A549 (cell line): ENCODE measurements around the gene ABCG5. TPM values are rescaled to one million over a fixed set of nuclear protein-coding genes. Genes with fewer than 3 reads are reported as not detected.

ENCODE experiments used
- ATAC-seq, 2 experiments: fragments of 200-7000 bp in 1 of 2; fragments of >200 bp in 1 of 2; cut with Nextera tagmentation in 1 of 2; cut with Tn5 transposase in 1 of 2; 3 replicates each; pipeline versions ENCODE4 v1.8.0 to v1.9.1; 2018 to 2020; ENCODE audit warnings: mild to moderate bottlenecking in 1 of 2, moderate library complexity in 1 of 2
- CTCF ChIA-PET: fragments of 300-600 bp; sonication (Branson Sonifier 250); formaldehyde crosslinking; extraction: SDS; loops from one replicate; lab custom pipeline; 2021; ENCODE audit warnings: antibody characterized with exemption, inconsistent platforms; lab: Yijun Ruan, JAX
- POLR2A ChIA-PET: fragments of 350-600 bp; formaldehyde crosslinking; extraction: SDS; loops from one replicate; lab custom pipeline; 2021; ENCODE audit warnings: antibody characterized with exemption, inconsistent platforms; lab: Yijun Ruan, JAX
- DNase-seq, 2 experiments: peaks; one replicate each; pipeline versions ENCODE4 v3.0.0 to v3.0.0-alpha.2; 2011 to 2016; ENCODE audit warnings: low read depth in 1 of 2, low spot score in 1 of 2
- FAIRE-seq: peaks from 2 replicates; lab custom pipeline; 2011; peaks lifted over from hg19 to GRCh38; lab: Jason Lieb, UNC
- H3K27ac ChIP-seq, 2 experiments: fragments of >200 bp; sonication (Bioruptor Twin); formaldehyde crosslinking; 3 replicates each; pipeline ENCODE4 v1.5.1; 2016 to 2017
- H3K4me1 ChIP-seq: fragments of >200 bp; sonication (Bioruptor Twin); formaldehyde crosslinking; 3 replicates; pipeline ENCODE4 v1.6.1; 2016
- H3K4me2 ChIP-seq: fragments of >200 bp; sonication (Bioruptor Twin); formaldehyde crosslinking; 3 replicates; pipeline ENCODE4 v1.6.1; 2016
- H3K4me3 ChIP-seq: fragments of >200 bp; sonication (Bioruptor Twin); formaldehyde crosslinking; 3 replicates; pipeline ENCODE4 v1.5.1; 2016
- H3K9me3 ChIP-seq: fragments of >200 bp; sonication (Bioruptor Twin); formaldehyde crosslinking; 3 replicates; pipeline ENCODE4 v1.6.1; 2016
- BCL3 ChIP-seq: fragments of >200 bp; sonication (Bioruptor Twin); formaldehyde crosslinking; IDR thresholded peaks from 3 replicates; pipeline ENCODE4 v1.6.1; 2016
- CBX2 ChIP-seq: fragments of 200-600 bp; sonication (generic); IDR thresholded peaks from 2 replicates; pipeline ENCODE4 v1.6.1; 2016; ENCODE audit warnings: low read depth, mild to moderate bottlenecking, borderline replicate concordance
- E2F6 ChIP-seq: IDR thresholded peaks from 2 replicates; pipeline ENCODE4 v1.6.1; 2012; ENCODE audit warnings: low read depth, borderline replicate concordance
- EHMT2 ChIP-seq: fragments of 200-600 bp; sonication (generic); IDR thresholded peaks from 2 replicates; pipeline ENCODE4 v1.6.1; 2016; ENCODE audit warnings: antibody characterized with exemption, low read depth, mild to moderate bottlenecking, moderate library complexity
- FOSB ChIP-seq: fragments of 250-450 bp; sonication (Bioruptor Pico); IDR thresholded peaks from 2 replicates; pipeline ENCODE4 v1.5.0; 2020; ENCODE audit warnings: mild to moderate bottlenecking, moderate library complexity
- HOXA7 ChIP-seq: fragments of 250-450 bp; sonication (Bioruptor Pico); IDR thresholded peaks from 2 replicates; pipeline ENCODE4 v1.5.0; 2020; ENCODE audit warnings: mild to moderate bottlenecking, moderate library complexity
- HOXB13 ChIP-seq: fragments of 250-450 bp; sonication (Bioruptor Pico); IDR thresholded peaks from 2 replicates; pipeline ENCODE4 v1.5.0; 2020; ENCODE audit warnings: low read depth, mild to moderate bottlenecking, moderate library complexity
- JUN ChIP-seq, 2 experiments: fragments of >200 bp; sonication (Bioruptor Twin); formaldehyde crosslinking; IDR thresholded peaks; 2 replicates in 1 of 2; 3 replicates in 1 of 2; pipeline ENCODE4 v1.6.1; 2016 to 2017
- KDM5A ChIP-seq: fragments of 200-600 bp; sonication (generic); IDR thresholded peaks from 2 replicates; pipeline ENCODE4 v1.6.1; 2016; ENCODE audit warnings: antibody characterized with exemption, mild to moderate bottlenecking
- MAX ChIP-seq: IDR thresholded peaks from 2 replicates; pipeline ENCODE4 v1.6.1; 2012
- MAZ ChIP-seq: fragments of 150-350 bp; IDR thresholded peaks from 2 replicates; pipeline ENCODE4 v1.6.1; 2014; ENCODE audit warnings: antibody characterized with exemption, low read depth, low read length, borderline replicate concordance
- NPAS2 ChIP-seq: fragments of 250-450 bp; sonication (Bioruptor Pico); IDR thresholded peaks from 2 replicates; pipeline ENCODE4 v1.8.0; 2022; ENCODE audit warnings: mild to moderate bottlenecking, moderate library complexity, borderline replicate concordance
- PBX3 ChIP-seq: IDR thresholded peaks from 2 replicates; pipeline ENCODE4 v1.6.1; 2012
- PHF8 ChIP-seq: fragments of 200-600 bp; sonication (generic); IDR thresholded peaks from 2 replicates; pipeline ENCODE4 v1.6.1; 2016; ENCODE audit warnings: low read depth, mild to moderate bottlenecking, antibody characterized with exemption, moderate library complexity, borderline replicate concordance
- POLR2A ChIP-seq: IDR thresholded peaks from 2 replicates; pipeline ENCODE4 v1.6.1; 2012; ENCODE audit warnings: mild to moderate bottlenecking, low read length
- RARB ChIP-seq: fragments of 250-450 bp; sonication (Bioruptor Pico); IDR thresholded peaks from 2 replicates; pipeline ENCODE4 v1.8.0; 2021; ENCODE audit warnings: mild to moderate bottlenecking, moderate library complexity
- RNF2 ChIP-seq: fragments of 200-600 bp; sonication (generic); IDR thresholded peaks from 2 replicates; pipeline ENCODE4 v1.6.1; 2016; ENCODE audit warnings: low read depth, mild to moderate bottlenecking, antibody characterized with exemption, moderate library complexity, borderline replicate concordance
- SMC3 ChIP-seq: fragments of >200 bp; sonication (Bioruptor Twin); formaldehyde crosslinking; IDR thresholded peaks from 3 replicates; pipeline ENCODE4 v1.6.1; 2018; ENCODE audit warnings: inconsistent platforms
- TFCP2L1 ChIP-seq: fragments of 250-450 bp; sonication (Bioruptor Pico); IDR thresholded peaks from 2 replicates; pipeline ENCODE4 v1.5.0; 2021; ENCODE audit warnings: mild to moderate bottlenecking
- WGBS: methylation state at CpG from one replicate; pipeline ENCODE4 v1.1.6; 2017; ENCODE audit errors: missing lambda C conversion rate; 5-methylcytosine and 5-hydroxymethylcytosine counted together
- polyA plus RNA-seq, 4 experiments: library from polyadenylated mRNA; depleted of rRNA in 3 of 4; stranded (reverse); fragments of >200 nt; fragmentation: RNase III in 1 of 4; extraction: RNeasy Plus Mini Kit Qiagen cat#74134 plus additional on column Dnase treatment in 1 of 4; gene quantifications; 2 replicates in 3 of 4; 3 replicates in 1 of 4; pipeline ENCODE4 v1.2.3, GENCODE V29; 2011 to 2017
- TF ChIP-seq, protein P1 (sequence below): fragments of >200 bp; sonication (Bioruptor Twin); formaldehyde crosslinking; IDR thresholded peaks from 3 replicates; pipeline ENCODE4 v1.5.1; 2016
- TF ChIP-seq, protein P2 (sequence below): fragments of 250-450 bp; sonication (Bioruptor Pico); IDR thresholded peaks from 2 replicates; pipeline ENCODE4 v1.5.0; 2021; ENCODE audit warnings: mild to moderate bottlenecking, moderate library complexity, borderline replicate concordance

ABCG5 gene
- polyA plus RNA-seq, 2 of the 4 experiments (the other 2 are of a cell fraction), result not detected

DNA sequence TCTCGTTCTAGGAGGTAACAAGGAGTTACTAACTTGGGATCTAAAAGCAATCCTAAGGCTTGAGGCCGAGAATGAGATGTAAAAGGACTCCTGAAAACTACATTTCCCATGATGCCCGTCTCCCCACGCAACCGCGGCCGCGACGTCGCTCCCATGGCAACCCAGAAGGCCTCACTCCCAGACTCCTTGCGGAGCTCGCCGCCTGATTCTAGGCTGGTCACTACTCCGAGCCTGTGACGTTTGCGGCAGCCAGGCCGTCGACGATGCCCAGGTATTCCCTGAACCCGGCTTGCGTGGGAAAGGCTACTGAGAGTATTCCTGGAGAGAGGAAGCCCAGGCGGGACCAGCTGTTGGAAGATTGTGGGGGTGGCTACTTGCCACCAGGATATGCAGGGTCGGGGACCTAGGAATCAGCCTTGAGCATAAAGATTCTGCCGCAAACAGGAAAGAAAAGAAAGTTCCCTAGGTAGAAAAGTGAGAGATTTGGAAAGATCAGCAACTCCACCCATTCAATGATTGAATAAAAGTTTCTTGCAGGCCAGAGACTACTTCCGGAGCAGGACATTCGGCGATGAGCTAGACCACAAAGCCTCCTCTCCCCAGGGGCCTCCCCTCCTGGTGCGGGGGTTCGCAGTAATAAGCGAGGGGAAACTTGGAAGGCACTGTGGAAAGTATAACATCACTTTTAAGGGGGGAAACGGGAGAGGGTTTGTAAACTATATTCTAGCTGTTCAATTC lies 64.6 kb downstream of the ABCG5 start, which contains the start of gene DYNC2LI1:
Gene DYNC2LI1, plus strand, starts transcription at position 164 of the 738 bp plus-strand sequence. Its CDS starts 100 bp downstream, at position 264.
- peaks cover 6% of the 10 kb centered on the region; the same call in 1 of the 3 replicates for H3K4me1 ChIP-seq
- peak; percentile 99 to 100 for ATAC-seq
- peak within 1 kb of the TSS; percentile 75 to 81 for H3K27ac ChIP-seq
- no peaks in the 10 kb centered on the region for H3K9me3 ChIP-seq
- TF ChIP-seq FOSB (CRISPR knock-in tag) (no peak), HOXA7 (no peak), HOXB13 (CRISPR knock-in tag) (no peak), RNF2 (no peak), TFCP2L1 (no peak), SMC3 (peak; percentile 30; the same call in 2 of the 3 replicates), PHF8 (peak; percentile 86), MAX (peak; percentile 71; the same call in 1 of the 2 replicates), E2F6 (peak; percentile 41; the same call in 1 of the 2 replicates), NPAS2 (CRISPR knock-in tag) (no peak), POLR2A (peak; percentile 82), KDM5A (no peak), PBX3 (no peak; the same call in 1 of the 2 replicates), MAZ (no peak), RARB (CRISPR knock-in tag) (no peak), BCL3 (peak; percentile 77; the same call in 1 of the 3 replicates), JUN (IDR thresholded peaks at IDR 0.05) (peak in 1 of 2 experiments; percentile 65; a peak in 2 of 5 replicates), CBX2 (no peak), EHMT2 (no peak)
- TF ChIP-seq, protein P1, sequence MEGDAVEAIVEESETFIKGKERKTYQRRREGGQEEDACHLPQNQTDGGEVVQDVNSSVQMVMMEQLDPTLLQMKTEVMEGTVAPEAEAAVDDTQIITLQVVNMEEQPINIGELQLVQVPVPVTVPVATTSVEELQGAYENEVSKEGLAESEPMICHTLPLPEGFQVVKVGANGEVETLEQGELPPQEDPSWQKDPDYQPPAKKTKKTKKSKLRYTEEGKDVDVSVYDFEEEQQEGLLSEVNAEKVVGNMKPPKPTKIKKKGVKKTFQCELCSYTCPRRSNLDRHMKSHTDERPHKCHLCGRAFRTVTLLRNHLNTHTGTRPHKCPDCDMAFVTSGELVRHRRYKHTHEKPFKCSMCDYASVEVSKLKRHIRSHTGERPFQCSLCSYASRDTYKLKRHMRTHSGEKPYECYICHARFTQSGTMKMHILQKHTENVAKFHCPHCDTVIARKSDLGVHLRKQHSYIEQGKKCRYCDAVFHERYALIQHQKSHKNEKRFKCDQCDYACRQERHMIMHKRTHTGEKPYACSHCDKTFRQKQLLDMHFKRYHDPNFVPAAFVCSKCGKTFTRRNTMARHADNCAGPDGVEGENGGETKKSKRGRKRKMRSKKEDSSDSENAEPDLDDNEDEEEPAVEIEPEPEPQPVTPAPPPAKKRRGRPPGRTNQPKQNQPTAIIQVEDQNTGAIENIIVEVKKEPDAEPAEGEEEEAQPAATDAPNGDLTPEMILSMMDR, result no peak
- TF ChIP-seq, protein P2, sequence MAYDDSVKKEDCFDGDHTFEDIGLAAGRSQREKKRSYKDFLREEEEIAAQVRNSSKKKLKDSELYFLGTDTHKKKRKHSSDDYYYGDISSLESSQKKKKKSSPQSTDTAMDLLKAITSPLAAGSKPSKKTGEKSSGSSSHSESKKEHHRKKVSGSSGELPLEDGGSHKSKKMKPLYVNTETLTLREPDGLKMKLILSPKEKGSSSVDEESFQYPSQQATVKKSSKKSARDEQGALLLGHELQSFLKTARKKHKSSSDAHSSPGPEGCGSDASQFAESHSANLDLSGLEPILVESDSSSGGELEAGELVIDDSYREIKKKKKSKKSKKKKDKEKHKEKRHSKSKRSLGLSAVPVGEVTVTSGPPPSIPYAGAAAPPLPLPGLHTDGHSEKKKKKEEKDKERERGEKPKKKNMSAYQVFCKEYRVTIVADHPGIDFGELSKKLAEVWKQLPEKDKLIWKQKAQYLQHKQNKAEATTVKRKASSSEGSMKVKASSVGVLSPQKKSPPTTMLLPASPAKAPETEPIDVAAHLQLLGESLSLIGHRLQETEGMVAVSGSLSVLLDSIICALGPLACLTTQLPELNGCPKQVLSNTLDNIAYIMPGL (CRISPR knock-in tag), result no peak
- TF ChIP-seq, all 56 proteins: peak for 7
- Histone ChIP-seq H3K4me2 (peak within 1 kb of the TSS; percentile 84), H3K4me3 (peak within 1 kb of the TSS; percentile 65)
- ChIA-PET POLR2A (interaction anchor here (0.6 to 1.7 kb wide), 5 partner anchors 9 to 178 kb away, joined by 3 to 8 read pairs (median 4); partner anchors contain the start of genes C1GALT1C1L, PLEKHH2 and THADA), CTCF (interaction anchor here (0.6 to 3.3 kb wide), 7 partner anchors 9 to 169 kb away, joined by 3 to 14 read pairs (median 3); no protein-coding TSS in a partner anchor)
- under 1% methylated on average over 31 of the region's 31 CpGs for WGBS
- DNase-seq (peak; percentile 94 to 96), FAIRE-seq (peak; percentile 94)
